ENCODE data around the gene CUX1. TPM values are rescaled to one million over a fixed set of nuclear protein-coding genes. Genes with fewer than 3 reads are reported as not detected.

CUX1 gene
- total and polyA plus RNA-seq, 4 donors: 40.5 to 138 (median 69.1) TPM

GRCh38 chr7:102000123-102000522 lies 182.7 kb downstream of the CUX1 start:
- Histone ChIP-seq H3K9me3 (ENCODE audit: control insufficient read depth in 4 of 4, insufficient read depth in 3 of 4, low read length in 3 of 4) (no peaks in the 10 kb centered on the region), H3K4me1 (ENCODE audit: control insufficient read depth in 5 of 5, insufficient read depth in 5 of 5, low read length in 5 of 5) (peaks cover 0 to 10% (median 4%) of the 10 kb centered on the region in 5 donors), H3K36me3 (ENCODE audit: control insufficient read depth in 4 of 4, insufficient read depth in 4 of 4, low read length in 4 of 4) (no peaks in the 10 kb centered on the region), H3K9ac (ENCODE audit: insufficient read depth in 1 of 2, low read length in 2 of 2) (no peak overlapping the region), H3K4me3 (no peak overlapping the region), H3K27ac (ENCODE audit: low read depth in 1 of 2, low read length in 1 of 2) (no peak overlapping the region), H3K27me3 (ENCODE audit: control insufficient read depth in 3 of 3, insufficient read depth in 3 of 3, low read length in 2 of 3) (no peaks in the 10 kb centered on the region)
- no peak for ATAC-seq (ENCODE audit: insufficient read depth, low FRiP score)
- TF ChIP-seq, protein P1, sequence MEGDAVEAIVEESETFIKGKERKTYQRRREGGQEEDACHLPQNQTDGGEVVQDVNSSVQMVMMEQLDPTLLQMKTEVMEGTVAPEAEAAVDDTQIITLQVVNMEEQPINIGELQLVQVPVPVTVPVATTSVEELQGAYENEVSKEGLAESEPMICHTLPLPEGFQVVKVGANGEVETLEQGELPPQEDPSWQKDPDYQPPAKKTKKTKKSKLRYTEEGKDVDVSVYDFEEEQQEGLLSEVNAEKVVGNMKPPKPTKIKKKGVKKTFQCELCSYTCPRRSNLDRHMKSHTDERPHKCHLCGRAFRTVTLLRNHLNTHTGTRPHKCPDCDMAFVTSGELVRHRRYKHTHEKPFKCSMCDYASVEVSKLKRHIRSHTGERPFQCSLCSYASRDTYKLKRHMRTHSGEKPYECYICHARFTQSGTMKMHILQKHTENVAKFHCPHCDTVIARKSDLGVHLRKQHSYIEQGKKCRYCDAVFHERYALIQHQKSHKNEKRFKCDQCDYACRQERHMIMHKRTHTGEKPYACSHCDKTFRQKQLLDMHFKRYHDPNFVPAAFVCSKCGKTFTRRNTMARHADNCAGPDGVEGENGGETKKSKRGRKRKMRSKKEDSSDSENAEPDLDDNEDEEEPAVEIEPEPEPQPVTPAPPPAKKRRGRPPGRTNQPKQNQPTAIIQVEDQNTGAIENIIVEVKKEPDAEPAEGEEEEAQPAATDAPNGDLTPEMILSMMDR (IDR thresholded peaks at IDR 0.05; ENCODE audit: control extremely low read depth, extremely low read depth): no peak
- DNase-seq: peak in 1 of 3 donors; percentile 44
- 81 to 91% methylated on average over 9 of the region's 9 CpGs for WGBS, 2 donors

DNA sequence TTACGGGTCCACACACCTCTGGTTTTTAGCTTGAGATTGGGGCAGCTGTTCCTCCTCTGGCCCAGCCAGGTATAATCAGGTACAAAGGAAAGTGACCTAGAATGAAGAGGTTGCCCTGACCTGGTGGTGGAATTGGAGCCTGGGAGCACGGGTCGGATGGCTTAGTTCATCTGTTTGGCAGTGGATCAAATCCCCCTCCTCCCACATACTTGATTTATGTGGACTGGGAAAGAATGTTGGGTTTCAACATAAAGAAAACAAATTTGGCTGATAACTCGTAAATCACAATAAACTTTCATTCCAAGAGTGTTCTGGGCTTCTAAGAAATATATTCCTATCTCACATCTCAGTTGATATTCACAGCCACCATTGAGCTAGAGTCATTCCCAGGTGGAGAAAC lies 186.8 kb downstream of the CUX1 start:
- peaks cover 0 to 2% (median 0%) of the 10 kb centered on the region in 4 donors for H3K36me3 ChIP-seq (ENCODE audit: control insufficient read depth in 4 of 4, insufficient read depth in 4 of 4, low read length in 4 of 4)
- no peak overlapping the region for H3K27ac ChIP-seq (ENCODE audit: low read depth in 1 of 2, low read length in 1 of 2)
- TF ChIP-seq, protein P1 (IDR thresholded peaks at IDR 0.05; ENCODE audit: control extremely low read depth, extremely low read depth): no peak
- DNase-seq (peak in 1 of 3 donors; percentile 54), ATAC-seq (ENCODE audit: insufficient read depth, low FRiP score) (no peak)
- H3K4me1 ChIP-seq (ENCODE audit: control insufficient read depth in 5 of 5, insufficient read depth in 5 of 5, low read length in 5 of 5): peaks cover 0 to 10% (median 4%) of the 10 kb centered on the region in 5 donors
- 67 to 87% methylated on average over 4 of the region's 4 CpGs for WGBS, 2 donors
- no peaks in the 10 kb centered on the region for H3K9me3 ChIP-seq (ENCODE audit: control insufficient read depth in 4 of 4, insufficient read depth in 3 of 4, low read length in 3 of 4)
- H3K9ac ChIP-seq (ENCODE audit: insufficient read depth in 1 of 2, low read length in 2 of 2): no peak overlapping the region
- H3K27me3 ChIP-seq (ENCODE audit: control insufficient read depth in 3 of 3, insufficient read depth in 3 of 3, low read length in 2 of 3): no peaks in the 10 kb centered on the region
- H3K4me3 ChIP-seq: no peak overlapping the region

DNA sequence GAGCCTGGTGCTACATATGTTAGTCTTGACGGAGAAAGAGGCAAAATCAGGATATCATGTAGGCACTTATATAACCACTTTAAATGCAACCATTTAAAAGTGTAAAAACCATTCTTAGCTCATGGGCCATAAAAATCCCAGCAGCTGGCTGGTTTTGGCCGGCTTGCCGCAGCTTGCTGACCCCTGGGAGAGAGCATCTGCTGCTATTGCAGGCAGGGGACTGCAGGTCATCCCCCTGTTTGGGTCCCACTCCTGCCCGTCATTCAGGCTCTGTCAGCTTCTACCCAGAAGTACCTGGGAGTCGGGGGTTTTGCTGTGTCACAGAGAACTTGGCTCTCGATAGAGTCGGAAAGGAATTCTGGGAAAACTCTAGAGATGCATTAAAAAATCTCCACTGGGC lies 187.4 kb downstream of the CUX1 start:
- WGBS, 2 donors: 91 to 93% methylated on average over 7 of the region's 7 CpGs
- peaks cover 0 to 10% (median 4%) of the 10 kb centered on the region in 5 donors for H3K4me1 ChIP-seq (ENCODE audit: control insufficient read depth in 5 of 5, insufficient read depth in 5 of 5, low read length in 5 of 5)
- TF ChIP-seq, protein P1 (IDR thresholded peaks at IDR 0.05; ENCODE audit: control extremely low read depth, extremely low read depth): no peak
- DNase-seq (no peak), ATAC-seq (ENCODE audit: insufficient read depth, low FRiP score) (no peak)
- no peaks in the 10 kb centered on the region for H3K9me3 ChIP-seq (ENCODE audit: control insufficient read depth in 4 of 4, insufficient read depth in 3 of 4, low read length in 3 of 4)
- peaks cover 0 to 2% (median 0%) of the 10 kb centered on the region in 4 donors for H3K36me3 ChIP-seq (ENCODE audit: control insufficient read depth in 4 of 4, insufficient read depth in 4 of 4, low read length in 4 of 4)
- H3K4me3 ChIP-seq: no peak overlapping the region
- no peak overlapping the region for H3K27ac ChIP-seq (ENCODE audit: low read depth in 1 of 2, low read length in 1 of 2)
- H3K9ac ChIP-seq (ENCODE audit: insufficient read depth in 1 of 2, low read length in 2 of 2): no peak overlapping the region
- no peaks in the 10 kb centered on the region for H3K27me3 ChIP-seq (ENCODE audit: control insufficient read depth in 3 of 3, insufficient read depth in 3 of 3, low read length in 2 of 3)

DNA sequence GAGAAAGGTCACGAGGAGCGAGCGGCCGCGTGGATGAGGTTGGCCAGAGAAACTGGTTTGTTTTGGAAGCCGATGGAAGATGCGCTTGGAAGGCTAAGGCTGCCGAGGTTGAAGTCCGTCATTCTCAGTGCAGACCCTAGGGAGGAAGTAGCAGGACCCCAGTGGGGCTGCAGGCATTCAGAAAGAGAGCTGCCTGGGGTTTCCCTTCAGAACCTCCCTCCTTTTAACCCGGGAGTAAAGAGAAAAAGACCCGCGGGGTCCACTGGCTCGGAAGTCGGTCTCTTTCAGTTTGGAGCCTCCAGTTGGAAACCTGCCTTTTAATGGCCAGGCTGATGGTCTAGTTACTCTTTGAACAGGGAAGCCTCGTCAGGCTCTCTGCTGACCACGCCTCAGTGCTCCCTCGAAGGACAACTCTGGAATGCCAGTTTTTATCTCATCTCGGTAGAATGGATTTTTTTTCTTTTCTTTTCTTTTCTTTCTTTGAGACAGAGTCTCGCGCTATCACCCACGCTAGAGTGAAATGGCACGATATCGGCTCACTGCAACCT lies 188.6 kb downstream of the CUX1 start:
- Histone ChIP-seq H3K4me1 (ENCODE audit: control insufficient read depth in 5 of 5, insufficient read depth in 5 of 5, low read length in 5 of 5) (peaks cover 0 to 10% (median 0%) of the 10 kb centered on the region in 5 donors), H3K27me3 (ENCODE audit: control insufficient read depth in 3 of 3, insufficient read depth in 3 of 3, low read length in 2 of 3) (no peaks in the 10 kb centered on the region), H3K9me3 (ENCODE audit: control insufficient read depth in 4 of 4, insufficient read depth in 3 of 4, low read length in 3 of 4) (no peaks in the 10 kb centered on the region), H3K36me3 (ENCODE audit: control insufficient read depth in 4 of 4, insufficient read depth in 4 of 4, low read length in 4 of 4) (peaks cover 0 to 2% (median 0%) of the 10 kb centered on the region in 4 donors), H3K4me3 (no peak overlapping the region), H3K27ac (ENCODE audit: low read depth in 1 of 2, low read length in 1 of 2) (no peak overlapping the region), H3K9ac (ENCODE audit: insufficient read depth in 1 of 2, low read length in 2 of 2) (no peak overlapping the region)
- 94 to 97% methylated on average over 23 of the region's 23 CpGs for WGBS, 2 donors
- ATAC-seq (ENCODE audit: insufficient read depth, low FRiP score): no peak
- DNase-seq: no peak
- TF ChIP-seq, protein P1 (IDR thresholded peaks at IDR 0.05; ENCODE audit: control extremely low read depth, extremely low read depth): no peak
